K562 (cell line): ENCODE data around the gene PPOX. TPM values are rescaled to one million over a fixed set of nuclear protein-coding genes. Genes with fewer than 3 reads are reported as not detected.

Source experiments
- BRF1 ChIP-seq: IDR thresholded peaks from 3 replicates; pipeline ENCODE4 v1.6.1; 2011; ENCODE audit warnings: borderline replicate concordance, mild to moderate bottlenecking; ENCODE audit not compliant: insufficient read length; ENCODE audit errors: extremely low read depth
- C11orf30 ChIP-seq: fragments of 450-650 bp; IDR thresholded peaks from 2 replicates; pipeline ENCODE4 v1.6.1; 2016; ENCODE audit warnings: low read depth, mild to moderate bottlenecking
- HOXB6 ChIP-seq: fragments of 250-450 bp; sonication (Bioruptor Pico); IDR thresholded peaks from 2 replicates; pipeline ENCODE4 v1.5.1; 2022; ENCODE audit warnings: mild to moderate bottlenecking, borderline replicate concordance
- JUND ChIP-seq, 2 experiments: IDR thresholded peaks; 2 replicates in 1 of 2; 3 replicates in 1 of 2; pipeline ENCODE4 v1.6.1; 2011; ENCODE audit warnings: borderline replicate concordance in 2 of 2, low read depth in 2 of 2, low read length in 2 of 2, improper control_type of control experiment in 1 of 2, missing biosample characterization in 1 of 2, missing genetic modification characterization in 1 of 2, missing genetic modification reagents in 1 of 2
- KAT2B ChIP-seq: IDR thresholded peaks from one replicate; pipeline ENCODE4 v1.6.1; 2012; ENCODE audit warnings: low read depth, mild to moderate bottlenecking, control low read depth, inconsistent platforms, low read length, moderate library complexity
- KAT7 ChIP-seq: sonication (generic); formaldehyde crosslinking; IDR thresholded peaks from 2 replicates; pipeline ENCODE4 v1.8.0; 2022; ENCODE audit warnings: missing genetic modification reagents, mild to moderate bottlenecking, borderline replicate concordance
- MAZ ChIP-seq, 2 experiments: fragments of 450-650 bp in 1 of 2; sonication (generic) in 1 of 2; formaldehyde crosslinking; IDR thresholded peaks in 1 of 2; conservative IDR thresholded peaks in 1 of 2; 2 replicates each; pipeline versions ENCODE4 v1.4.0 to v1.5.0; 2020; ENCODE audit warnings: mild to moderate bottlenecking in 1 of 2, missing genetic modification reagents in 1 of 2
- MYBL2 ChIP-seq, 2 experiments: fragments of 450-650 bp in 1 of 2; sonication (generic) in 1 of 2; formaldehyde crosslinking in 1 of 2; IDR thresholded peaks; 2 replicates each; pipeline versions ENCODE4 v1.6.1 to v1.8.1; 2017 to 2022; ENCODE audit warnings: borderline replicate concordance in 1 of 2, inconsistent platforms in 1 of 2, low read depth in 1 of 2, mild to moderate bottlenecking in 1 of 2, missing genetic modification reagents in 1 of 2, moderate library complexity in 1 of 2
- NR3C1 ChIP-seq: sonication (generic); formaldehyde crosslinking; IDR thresholded peaks from 2 replicates; pipeline ENCODE4 v1.8.1; 2022; ENCODE audit warnings: missing genetic modification reagents
- POLR2A ChIP-seq: fragments of 450-650 bp; conservative IDR thresholded peaks from 2 replicates; pipeline ENCODE4 v1.6.1; 2016
- RHOXF2B ChIP-seq: fragments of 250-450 bp; sonication (Bioruptor Pico); conservative IDR thresholded peaks from 2 replicates; pipeline ENCODE4 v1.5.1; 2021
- STAT5A ChIP-seq: IDR thresholded peaks from 2 replicates; pipeline ENCODE4 v1.6.1; 2012; ENCODE audit warnings: low read length, inconsistent platforms, borderline replicate concordance
- TAF9B ChIP-seq: fragments of 450-650 bp; IDR thresholded peaks from 2 replicates; pipeline ENCODE4 v1.6.1; 2018; ENCODE audit warnings: mild to moderate bottlenecking; ENCODE audit not compliant: partially characterized antibody
- ZBTB7A ChIP-seq: IDR thresholded peaks from 2 replicates; pipeline ENCODE4 v1.6.1; 2011; ENCODE audit warnings: low read depth, mild to moderate bottlenecking, low read length, moderate library complexity, borderline replicate concordance; ENCODE audit not compliant: control insufficient read depth
- ZNF707 ChIP-seq: fragments of 250-450 bp; sonication (Bioruptor Pico); conservative IDR thresholded peaks from 2 replicates; pipeline ENCODE4 v1.8.0; 2022; ENCODE audit warnings: inconsistent platforms, mild to moderate bottlenecking, moderate library complexity
- polyA plus RNA-seq, 8 experiments: library from polyadenylated mRNA; depleted of rRNA in 4 of 8; stranded (reverse) in 5 of 8; unstranded in 3 of 8; fragments of >200 nt; fragmentation: Nextera tagmentation in 2 of 8; fragmentation: Illumina TruSeq in 1 of 8; extraction: Ambion mirVana in 2 of 8; extraction: Trizol in 1 of 8; gene quantifications; 2 replicates each; pipeline versions ENCODE4 v1.2.1 to v1.2.3, GENCODE V29; 2011 to 2014; ENCODE audit warnings: inconsistent platforms in 1 of 8, missing spikeins in 1 of 8
- total RNA-seq, 7 experiments: library from RNA; depleted of rRNA in 6 of 7; stranded (reverse); fragments of >200 nt in 6 of 7; fragmentation: Illumina TruSeq in 2 of 7; extraction: Trizol in 2 of 7; gene quantifications; 2 replicates each; pipeline versions ENCODE4 v1.2.1 to v1.2.3, GENCODE V29; 2011 to 2021; ENCODE audit warnings: low replicate concordance in 1 of 7
- TF ChIP-seq, protein P1 (sequence below): IDR thresholded peaks from 2 replicates; pipeline ENCODE4 v1.6.1; 2012; ENCODE audit warnings: low read depth, low read length, improper control_type of control experiment, borderline replicate concordance
- TF ChIP-seq, protein P2 (sequence below): conservative IDR thresholded peaks from 2 replicates; pipeline ENCODE4 v1.6.1; 2011; ENCODE audit warnings: low read depth, mild to moderate bottlenecking, low read length; ENCODE audit not compliant: control insufficient read depth
- TF ChIP-seq, protein P3 (sequence below): sonication (generic); formaldehyde crosslinking; IDR thresholded peaks from 2 replicates; pipeline ENCODE4 v1.8.1; 2022; ENCODE audit warnings: missing genetic modification reagents
- TF ChIP-seq, protein P4 (sequence below), 2 experiments: fragments of 450-650 bp in 1 of 2; sonication (generic) in 1 of 2; formaldehyde crosslinking in 1 of 2; IDR thresholded peaks in 1 of 2; conservative IDR thresholded peaks in 1 of 2; 2 replicates each; pipeline versions ENCODE4 v1.6.1 to v1.8.1; 2016 to 2023; ENCODE audit warnings: mild to moderate bottlenecking in 2 of 2, moderate library complexity in 2 of 2, inconsistent platforms in 1 of 2, missing genetic modification reagents in 1 of 2

Gene PPOX
- total and polyA plus RNA-seq, 9 of the 15 experiments (the other 6 are each of a cell fraction or from before 2014, with no cell fraction given): 17.0 to 57.1 (median 38.9) TPM

DNA sequence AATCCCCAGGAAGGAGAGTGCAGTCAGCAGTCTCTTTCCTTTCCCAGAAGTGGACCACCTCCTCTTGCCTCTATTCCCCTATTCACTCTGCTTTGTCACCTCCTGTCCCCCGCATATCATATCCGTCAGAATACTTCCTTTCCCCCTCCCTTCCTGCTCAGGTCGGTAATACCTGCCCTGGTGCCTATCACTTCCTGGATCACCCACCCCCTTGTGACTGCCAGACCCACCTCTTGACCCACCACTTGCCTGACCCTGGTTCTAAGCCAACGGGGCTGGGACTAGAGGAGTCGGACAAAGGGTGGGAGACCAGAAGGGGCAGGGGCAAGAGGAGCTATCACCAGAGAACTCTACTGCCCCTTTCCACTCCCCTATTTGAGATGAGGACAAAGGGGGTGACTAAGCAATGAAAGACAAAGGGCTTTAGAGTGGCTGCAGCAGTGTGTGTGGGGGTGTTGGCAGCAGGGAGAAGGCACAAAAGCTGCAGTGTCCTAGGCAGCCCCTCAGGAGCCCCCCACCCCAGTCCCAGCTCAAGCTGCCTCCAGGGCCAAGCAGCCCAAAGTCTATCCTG, 34.3 kb downstream of the PPOX start (continued):
- TF ChIP-seq, protein P1, sequence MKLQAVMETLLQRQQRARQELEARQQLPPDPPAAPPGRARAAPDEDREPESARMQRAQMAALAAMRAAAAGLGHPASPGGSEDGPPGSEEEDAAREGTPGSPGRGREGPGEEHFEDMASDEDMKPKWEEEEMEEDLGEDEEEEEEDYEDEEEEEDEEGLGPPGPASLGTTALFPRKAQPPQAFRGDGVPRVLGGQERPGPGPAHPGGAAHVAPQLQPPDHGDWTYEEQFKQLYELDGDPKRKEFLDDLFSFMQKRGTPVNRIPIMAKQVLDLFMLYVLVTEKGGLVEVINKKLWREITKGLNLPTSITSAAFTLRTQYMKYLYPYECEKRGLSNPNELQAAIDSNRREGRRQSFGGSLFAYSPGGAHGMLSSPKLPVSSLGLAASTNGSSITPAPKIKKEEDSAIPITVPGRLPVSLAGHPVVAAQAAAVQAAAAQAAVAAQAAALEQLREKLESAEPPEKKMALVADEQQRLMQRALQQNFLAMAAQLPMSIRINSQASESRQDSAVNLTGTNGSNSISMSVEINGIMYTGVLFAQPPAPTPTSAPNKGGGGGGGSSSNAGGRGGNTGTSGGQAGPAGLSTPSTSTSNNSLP: no peak
- TF ChIP-seq C11orf30 (peak; percentile 58), TAF9B (peak; percentile 16), NR3C1 (CRISPR knock-in tag) (no peak), ZBTB7A (peak; percentile 62), ZNF707 (CRISPR knock-in tag) (no peak), JUND (IDR thresholded peaks at IDR 0.05; ENCODE audit: borderline replicate concordance, low read depth, low read length) (no peak), JUND (tag; IDR thresholded peaks at IDR 0.05; ENCODE audit: borderline replicate concordance, low read depth, low read length) (no peak; the same call in 2 of the 3 replicates), POLR2A (peak; percentile 53), KAT7 (CRISPR knock-in tag) (no peak), STAT5A (no peak), HOXB6 (CRISPR knock-in tag) (no peak), KAT2B (no peak), MAZ (CRISPR knock-in tag; conservative IDR thresholded peaks at IDR 0.05 in 1 of 2, IDR thresholded peaks at IDR 0.05 in 1 of 2) (0 out of 4 replicates have a peak, but pooled peaks of 1 of the 2 experiments have one; percentile 0), RHOXF2B (no peak), BRF1 (no peak), MYBL2 (IDR thresholded peaks at IDR 0.05; ENCODE audit: low read depth) (no peak), MYBL2 (CRISPR knock-in tag; IDR thresholded peaks at IDR 0.05; ENCODE audit: borderline replicate concordance) (no peak)
- TF ChIP-seq, protein P2, sequence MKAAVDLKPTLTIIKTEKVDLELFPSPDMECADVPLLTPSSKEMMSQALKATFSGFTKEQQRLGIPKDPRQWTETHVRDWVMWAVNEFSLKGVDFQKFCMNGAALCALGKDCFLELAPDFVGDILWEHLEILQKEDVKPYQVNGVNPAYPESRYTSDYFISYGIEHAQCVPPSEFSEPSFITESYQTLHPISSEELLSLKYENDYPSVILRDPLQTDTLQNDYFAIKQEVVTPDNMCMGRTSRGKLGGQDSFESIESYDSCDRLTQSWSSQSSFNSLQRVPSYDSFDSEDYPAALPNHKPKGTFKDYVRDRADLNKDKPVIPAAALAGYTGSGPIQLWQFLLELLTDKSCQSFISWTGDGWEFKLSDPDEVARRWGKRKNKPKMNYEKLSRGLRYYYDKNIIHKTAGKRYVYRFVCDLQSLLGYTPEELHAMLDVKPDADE: no peak
- TF ChIP-seq, protein P3, sequence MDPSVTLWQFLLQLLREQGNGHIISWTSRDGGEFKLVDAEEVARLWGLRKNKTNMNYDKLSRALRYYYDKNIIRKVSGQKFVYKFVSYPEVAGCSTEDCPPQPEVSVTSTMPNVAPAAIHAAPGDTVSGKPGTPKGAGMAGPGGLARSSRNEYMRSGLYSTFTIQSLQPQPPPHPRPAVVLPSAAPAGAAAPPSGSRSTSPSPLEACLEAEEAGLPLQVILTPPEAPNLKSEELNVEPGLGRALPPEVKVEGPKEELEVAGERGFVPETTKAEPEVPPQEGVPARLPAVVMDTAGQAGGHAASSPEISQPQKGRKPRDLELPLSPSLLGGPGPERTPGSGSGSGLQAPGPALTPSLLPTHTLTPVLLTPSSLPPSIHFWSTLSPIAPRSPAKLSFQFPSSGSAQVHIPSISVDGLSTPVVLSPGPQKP (CRISPR knock-in tag): no peak
- TF ChIP-seq, protein P4, sequence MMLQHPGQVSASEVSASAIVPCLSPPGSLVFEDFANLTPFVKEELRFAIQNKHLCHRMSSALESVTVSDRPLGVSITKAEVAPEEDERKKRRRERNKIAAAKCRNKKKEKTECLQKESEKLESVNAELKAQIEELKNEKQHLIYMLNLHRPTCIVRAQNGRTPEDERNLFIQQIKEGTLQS (IDR thresholded peaks at IDR 0.05): peak; percentile 46; the same call in 1 of the 2 replicates
- TF ChIP-seq, protein P4 (CRISPR knock-in tag; conservative IDR thresholded peaks at IDR 0.05): no peak
